ENCODE data around the gene TMPRSS11F.

TMPRSS11F gene

GRCh38 chr4:68077301-68077700 is 52.4 kb downstream of the TMPRSS11F start:
- no peak for DNase-seq (ENCODE audit: low read depth)

GRCh38 chr4:68076194-68076593 is 53.5 kb downstream of the TMPRSS11F start:
- no peak for DNase-seq (ENCODE audit: low read depth)

GRCh38 chr4:68074397-68074796 is 55.3 kb downstream of the TMPRSS11F start:
- DNase-seq (ENCODE audit: low read depth) = no peak

GRCh38 chr4:68070302-68070701 is 59.4 kb downstream of the TMPRSS11F start:
- DNase-seq (ENCODE audit: low read depth) = no peak

GRCh38 chr4:68062501-68062900 is 67.2 kb downstream of the TMPRSS11F start:
- DNase-seq (ENCODE audit: low read depth) = no peak

GRCh38 chr4:68038272-68038671 is 91.4 kb downstream of the TMPRSS11F start:
- no peak for DNase-seq (ENCODE audit: low read depth)

GRCh38 chr4:68021185-68021584 is 108.5 kb downstream of the TMPRSS11F start:
- no peak for DNase-seq (ENCODE audit: low read depth)

GRCh38 chr4:68011684-68012083 is 118.0 kb downstream of the TMPRSS11F start:
- DNase-seq (ENCODE audit: low read depth) = no peak

Data from activated gamma-delta T cell treated with anti-CD3 and anti-CD28 coated beads, Interleukin-2, amount 50 U/mL, for 16 hours (primary cell).